Body of pancreas (tissue), 4 donors: ENCODE measurements around the gene PHC2. TPM values are rescaled to one million over a fixed set of nuclear protein-coding genes. Genes with fewer than 3 reads are reported as not detected.

Experiments
- ATAC-seq: fragments of 150-250 bp; one replicate; pipeline ENCODE4 v1.9.1; 2016
- DNase-seq, 4 donors: peaks; one replicate each; pipeline ENCODE4 v3.0.0-alpha.2; 2019
- H3K27ac ChIP-seq, 4 donors: fragments of 200-600 bp; sonication (generic); 1 replicate in 3 of 4; 2 replicates in 1 of 4; pipeline versions ENCODE4 v1.5.1 to v1.6.1; 2016 to 2019; ENCODE audit warnings: mild to moderate bottlenecking in 1 of 4, mixed read lengths in 1 of 4, moderate library complexity in 1 of 4
- H3K27me3 ChIP-seq, 2 donors: fragments of 200-600 bp; sonication (generic); one replicate each; pipeline ENCODE4 v1.6.0; 2016; ENCODE audit warnings: mild to moderate bottlenecking in 1 of 2
- H3K36me3 ChIP-seq, 2 donors: fragments of 200-600 bp; sonication (generic); replicated peaks in 1 of 2; 2 replicates each; pipeline ENCODE4 v1.5.1; 2016; ENCODE audit warnings: low read depth in 2 of 2; ENCODE audit not compliant: insufficient read depth in 1 of 2
- H3K4me1 ChIP-seq: fragments of 200-600 bp; sonication (generic); one replicate; pipeline ENCODE4 v1.6.0; 2016
- H3K4me3 ChIP-seq, 2 donors: fragments of 200-600 bp; sonication (generic); 1 replicate in 1 of 2; 2 replicates in 1 of 2; pipeline ENCODE4 v1.5.1; 2016 to 2019
- H3K9me3 ChIP-seq, 3 donors: fragments of 200-600 bp; sonication (generic); 1 replicate in 2 of 3; 2 replicates in 1 of 3; pipeline ENCODE4 v1.5.1; 2016
- CTCF ChIP-seq, 7 experiments: fragments of 450-650 bp in 4 of 7; fragments of 200-600 bp in 3 of 7; sonication (generic) in 3 of 7; IDR thresholded peaks; one replicate each; pipeline ENCODE4 v1.5.1; 2016 to 2019; ENCODE audit warnings: antibody characterized with exemption in 7 of 7
- POLR2A ChIP-seq, 3 donors: fragments of 450-650 bp; IDR thresholded peaks; one replicate each; pipeline ENCODE4 v1.6.1; 2016; ENCODE audit warnings: antibody characterized with exemption in 3 of 3, mild to moderate bottlenecking in 2 of 3
- WGBS, 2 donors: methylation state at CpG; one replicate each; pipeline ENCODE4 v1.1.5; 2017; 5-methylcytosine and 5-hydroxymethylcytosine counted together
- intact Hi-C: fragments of 100-400 bp; cut with DNase I; formaldehyde crosslinking; loops from one replicate; pipeline ENCODE4 v1.15.1; 2023
- total RNA-seq, 2 donors: library from RNA; depleted of rRNA; stranded (reverse); fragments of >200 nt; gene quantifications; one replicate each; pipeline ENCODE4 v1.1.0, GENCODE V29; 2016

The PHC2 gene
- total RNA-seq, 2 donors from 2014 or later, result 41.8 to 44.5 TPM

- Histone ChIP-seq H3K36me3 (no peaks in the 10 kb centered on the region), H3K4me3 (no peak overlapping the region), H3K4me1 (no peaks in the 10 kb centered on the region), H3K27ac (no peak overlapping the region), H3K27me3 (no peaks in the 10 kb centered on the region), H3K9me3 (no peaks in the 10 kb centered on the region)
- no peak for TF ChIP-seq CTCF (IDR thresholded peaks at IDR 0.05)
- TF ChIP-seq POLR2A (IDR thresholded peaks at IDR 0.05), result no peak
- ATAC-seq (no peak), DNase-seq (no peak)
- 55 to 56% methylated on average over 4 of the region's 4 CpGs for WGBS, 2 donors
- intact Hi-C loops, result no loop called here
Observed at GRCh38 chr1:33400153-33400911, 30.6 kb downstream of the PHC2 start.

- WGBS, 2 donors, result 73 to 80% methylated on average over 3 of the region's 3 CpGs
- H3K4me3 ChIP-seq, result no peak overlapping the region
- no peak for DNase-seq
- H3K4me1 ChIP-seq, result no peaks in the 10 kb centered on the region
- no peaks in the 10 kb centered on the region for H3K36me3 ChIP-seq
- H3K9me3 ChIP-seq, result no peaks in the 10 kb centered on the region
- H3K27ac ChIP-seq, result no peak overlapping the region
- no peaks in the 10 kb centered on the region for H3K27me3 ChIP-seq
- intact Hi-C loops, result no loop called here
- no peak for ATAC-seq
- TF ChIP-seq CTCF (IDR thresholded peaks at IDR 0.05) (no peak), POLR2A (IDR thresholded peaks at IDR 0.05) (no peak)
Observed at GRCh38 chr1:33399375-33399774, 31.5 kb downstream of the PHC2 start.

- TF ChIP-seq CTCF (IDR thresholded peaks at IDR 0.05) (no peak), POLR2A (IDR thresholded peaks at IDR 0.05) (no peak)
- no peak overlapping the region for H3K4me3 ChIP-seq
- no peak for DNase-seq
- no peaks in the 10 kb centered on the region for H3K9me3 ChIP-seq
- no peaks in the 10 kb centered on the region for H3K4me1 ChIP-seq
- ATAC-seq, result no peak
- intact Hi-C loops, result no loop called here
- H3K27me3 ChIP-seq, result no peaks in the 10 kb centered on the region
- no peaks in the 10 kb centered on the region for H3K36me3 ChIP-seq
- H3K27ac ChIP-seq, result no peak overlapping the region
Observed at GRCh38 chr1:33397994-33398393, 32.9 kb downstream of the PHC2 start.

- H3K4me3 ChIP-seq, result no peak overlapping the region
- TF ChIP-seq CTCF (IDR thresholded peaks at IDR 0.05), result no peak
- no peak for TF ChIP-seq POLR2A (IDR thresholded peaks at IDR 0.05)
- ATAC-seq (no peak), DNase-seq (no peak)
- H3K9me3 ChIP-seq, result no peaks in the 10 kb centered on the region
- H3K4me1 ChIP-seq, result no peaks in the 10 kb centered on the region
- 53 to 61% methylated on average over 2 of the region's 2 CpGs for WGBS, 2 donors
- H3K27ac ChIP-seq, result no peak overlapping the region
- intact Hi-C loops, result no loop called here
- no peaks in the 10 kb centered on the region for H3K36me3 ChIP-seq
- H3K27me3 ChIP-seq, result no peaks in the 10 kb centered on the region
Observed at GRCh38 chr1:33397125-33397506, 33.8 kb downstream of the PHC2 start.
